ENCODE data around the gene KIF1C. TPM values are rescaled to one million over a fixed set of nuclear protein-coding genes. Genes with fewer than 3 reads are reported as not detected.
"Not testable (repeated sequence)": the region's sequence is repeated elsewhere in the genome, so short reads cannot be mapped to it uniquely, and the experiment has no call there.

Gene KIF1C
- total RNA-seq, 1 donor = 1.1 TPM

DNA sequence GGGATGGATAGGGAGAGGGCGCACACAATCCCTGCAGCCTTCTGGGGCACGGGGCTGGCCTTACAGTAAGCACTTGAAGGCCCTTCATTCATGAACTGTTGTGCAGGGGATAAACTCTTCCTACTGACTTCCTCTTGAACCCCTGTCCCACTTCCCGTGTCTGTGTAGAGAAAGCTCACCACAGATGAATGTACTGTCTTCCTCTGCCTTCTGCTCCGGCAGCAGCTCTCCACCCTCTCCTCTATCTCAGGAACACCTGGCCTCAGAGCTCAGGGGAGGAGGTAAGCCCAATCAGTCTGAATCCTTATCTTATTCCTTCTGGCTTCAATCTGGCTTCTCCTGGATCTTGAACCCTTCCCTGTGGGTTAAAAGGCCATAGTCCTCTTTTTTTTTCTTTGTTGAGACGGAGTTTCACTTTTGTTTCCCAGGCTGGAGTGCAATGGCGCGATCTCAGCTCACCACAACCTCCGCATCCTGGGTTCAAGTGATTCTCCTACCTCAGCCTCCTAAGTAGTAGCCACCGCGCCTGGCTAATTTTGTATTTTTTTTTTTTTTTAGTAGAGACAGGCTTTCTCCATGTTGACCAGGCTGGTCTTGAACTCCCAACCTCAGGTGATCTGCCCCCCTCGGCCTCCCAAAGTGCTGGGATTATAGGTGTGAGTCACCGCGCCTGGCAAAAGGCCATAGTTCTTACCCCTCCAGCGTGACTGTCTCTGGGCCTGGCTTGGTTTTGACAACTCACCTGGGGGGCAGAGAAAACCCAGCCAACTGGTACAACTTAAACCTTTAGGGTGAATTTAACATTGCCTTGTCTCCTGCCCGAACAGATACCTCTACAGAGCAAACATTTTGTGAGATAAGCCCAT, 44.6 kb downstream of the KIF1C start:
- DNase-seq (ENCODE audit: low read depth in 2 of 3, low spot score in 2 of 3) = no peak

DNA sequence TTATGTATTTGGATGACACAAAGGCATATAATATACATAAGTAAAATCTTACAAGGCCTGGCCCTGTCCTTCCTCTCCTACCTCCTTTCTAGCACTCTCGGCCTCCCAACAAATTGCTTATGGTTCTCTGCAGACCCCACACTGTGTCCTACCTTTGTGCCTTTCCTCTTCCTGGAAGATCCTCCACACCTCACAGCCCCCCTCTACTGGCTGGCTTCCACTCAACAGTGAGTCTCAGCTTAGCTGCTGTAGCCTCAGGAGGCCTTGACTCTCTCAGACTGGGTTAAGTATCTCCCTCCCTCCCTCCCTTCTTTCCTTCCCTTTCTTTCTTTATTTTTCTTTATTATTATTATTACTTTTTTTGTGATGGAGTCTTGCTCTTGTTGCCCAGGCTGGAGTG, 45.8 kb downstream of the KIF1C start:
- DNase-seq (ENCODE audit: low read depth in 2 of 3, low spot score in 2 of 3) = no peak

DNA sequence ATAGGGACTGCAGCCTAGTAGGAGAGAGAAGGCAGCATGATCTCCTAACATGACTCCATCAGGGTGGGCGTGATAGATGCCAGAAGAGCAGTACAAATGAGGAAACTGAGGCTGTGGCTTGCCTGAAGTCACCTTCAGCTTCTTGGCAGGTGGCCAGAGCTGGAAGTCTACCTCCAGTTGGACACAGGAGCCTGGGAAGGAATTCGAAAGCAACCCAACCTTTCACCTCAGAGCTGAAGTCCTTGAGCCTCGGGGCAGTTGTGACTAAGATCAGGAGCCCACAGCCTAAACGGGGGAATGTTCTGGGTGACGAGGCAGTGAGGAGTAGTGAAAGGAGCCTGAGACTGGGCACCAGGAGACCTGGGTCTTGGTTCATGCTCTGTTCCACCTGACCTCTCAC, 46.9 kb downstream of the KIF1C start:
- no peak for DNase-seq (ENCODE audit: low read depth in 2 of 3, low spot score in 2 of 3)

DNA sequence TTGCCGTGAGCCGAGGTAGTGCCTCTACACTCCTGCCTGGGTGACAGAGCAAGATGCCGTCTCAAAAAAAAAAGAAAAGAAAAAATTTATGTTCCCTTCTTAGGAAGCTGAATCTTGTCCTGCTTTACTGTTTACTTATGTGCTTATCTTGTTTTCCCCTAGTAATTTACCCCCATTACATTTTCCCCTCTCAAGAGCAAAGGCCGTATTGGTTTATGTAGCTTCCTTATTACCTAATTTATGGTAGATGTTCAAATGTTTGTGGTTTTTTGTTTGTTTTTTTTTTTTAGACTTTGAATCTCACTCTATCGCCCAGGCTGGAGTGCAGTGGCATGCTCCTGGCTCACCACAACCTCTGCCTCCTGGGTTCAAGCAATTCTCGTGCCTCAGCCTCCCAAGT, 47.7 kb downstream of the KIF1C start:
- DNase-seq (ENCODE audit: low read depth in 2 of 3, low spot score in 2 of 3) = no peak

DNA sequence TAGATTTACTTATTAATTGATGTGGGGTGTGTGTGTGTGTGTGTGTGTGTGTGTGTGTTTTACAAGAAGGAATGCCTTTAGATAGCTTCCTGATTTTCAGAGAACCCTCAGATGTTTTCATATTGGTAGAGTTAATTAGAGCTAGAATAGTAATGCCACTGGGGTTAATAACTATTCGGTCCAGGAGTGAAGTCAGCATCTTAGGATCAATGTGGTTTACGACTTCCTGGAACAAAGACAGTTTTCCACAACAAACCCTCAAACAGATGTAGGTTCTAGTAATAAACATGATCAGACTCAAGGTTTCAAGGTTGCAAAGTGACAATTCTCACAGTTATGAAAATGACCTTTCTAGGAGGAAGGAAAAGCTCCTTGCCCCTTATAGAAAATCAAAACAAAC, 49.7 kb downstream of the KIF1C start:
- no peak for DNase-seq (ENCODE audit: low read depth in 2 of 3, low spot score in 2 of 3)

DNA sequence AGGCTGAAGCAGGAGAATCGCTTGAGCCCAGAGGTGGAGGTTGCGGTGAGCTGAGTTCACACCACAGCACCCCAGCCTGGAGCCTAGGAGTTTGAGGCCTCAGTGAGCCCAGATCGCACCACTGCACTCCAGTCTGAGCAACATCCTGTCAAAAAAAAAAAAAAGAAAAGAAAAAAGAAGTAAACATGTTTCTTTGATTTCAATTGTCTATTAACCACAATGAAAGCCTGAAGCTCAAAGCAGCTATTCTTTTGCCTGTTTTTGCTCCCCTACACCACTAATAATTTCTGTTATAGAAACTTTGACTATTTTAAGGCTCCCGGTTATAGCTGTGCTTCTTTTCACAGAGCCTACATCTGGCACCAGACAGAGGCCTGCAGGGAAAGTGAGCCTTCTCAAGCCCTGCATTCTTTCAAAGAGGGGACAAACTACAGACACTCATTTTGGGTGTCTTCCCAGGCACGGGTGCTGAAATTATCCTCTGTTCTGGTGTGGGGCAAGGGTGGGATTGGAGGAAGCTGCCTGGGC, 51.6 kb downstream of the KIF1C start:
- DNase-seq (ENCODE audit: low read depth in 2 of 3, low spot score in 2 of 3) = peak in 1 of 3 donors; percentile 57

DNA sequence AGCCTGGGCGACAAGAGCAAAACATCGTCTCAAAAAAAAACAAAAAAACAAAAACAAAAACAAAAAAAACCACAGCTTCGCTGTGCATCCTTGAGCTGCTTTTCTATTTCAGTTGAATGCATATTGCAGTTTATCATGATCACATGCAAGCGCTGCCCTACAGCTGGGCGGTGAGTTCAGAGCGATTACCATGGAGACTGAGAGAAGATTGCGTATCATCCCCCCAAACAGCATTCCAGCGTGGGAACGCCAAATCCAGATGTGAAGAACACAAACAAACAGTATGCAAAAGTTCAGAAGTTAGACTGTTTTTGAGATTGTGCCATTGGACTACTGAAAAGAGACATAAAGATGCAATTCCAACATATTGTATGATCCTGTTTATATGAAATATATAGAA, 52.5 kb downstream of the KIF1C start:
- no peak for DNase-seq (ENCODE audit: low read depth in 2 of 3, low spot score in 2 of 3)

- no peak for DNase-seq (ENCODE audit: low read depth in 2 of 3, low spot score in 2 of 3)
These were observed 57.8 kb downstream of the KIF1C start for GRCh38 chr17:5055543-5055942.

DNA sequence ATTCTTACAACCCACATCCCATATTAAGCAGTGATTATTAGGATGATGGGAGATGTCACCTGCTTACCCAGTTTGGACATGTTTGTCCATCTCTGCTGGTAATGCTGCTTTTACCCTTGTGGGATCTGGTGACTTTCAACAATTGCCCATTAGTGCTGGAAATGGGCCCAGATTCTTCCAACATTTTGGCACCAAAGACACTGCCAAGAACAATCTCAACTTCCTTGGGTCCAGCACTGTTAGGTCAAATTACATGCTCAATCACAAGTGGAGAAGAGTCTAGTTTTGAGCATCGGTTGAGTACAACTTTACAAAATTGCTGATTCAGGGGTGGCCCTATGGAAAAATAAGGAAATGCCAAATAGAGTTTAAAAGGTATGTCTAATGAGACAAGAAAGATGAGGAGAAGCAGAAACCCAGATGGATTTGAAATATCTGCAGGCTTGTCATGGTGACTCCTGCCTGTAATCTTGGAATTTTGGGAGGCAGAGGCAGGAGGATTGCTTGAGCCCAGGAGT, 67.5 kb downstream of the KIF1C start:
- DNase-seq (ENCODE audit: low read depth in 2 of 3, low spot score in 2 of 3) = no peak

- DNase-seq (ENCODE audit: low read depth in 2 of 3, low spot score in 2 of 3) = no peak
These were observed 70.5 kb downstream of the KIF1C start for GRCh38 chr17:5068236-5068635.

DNA sequence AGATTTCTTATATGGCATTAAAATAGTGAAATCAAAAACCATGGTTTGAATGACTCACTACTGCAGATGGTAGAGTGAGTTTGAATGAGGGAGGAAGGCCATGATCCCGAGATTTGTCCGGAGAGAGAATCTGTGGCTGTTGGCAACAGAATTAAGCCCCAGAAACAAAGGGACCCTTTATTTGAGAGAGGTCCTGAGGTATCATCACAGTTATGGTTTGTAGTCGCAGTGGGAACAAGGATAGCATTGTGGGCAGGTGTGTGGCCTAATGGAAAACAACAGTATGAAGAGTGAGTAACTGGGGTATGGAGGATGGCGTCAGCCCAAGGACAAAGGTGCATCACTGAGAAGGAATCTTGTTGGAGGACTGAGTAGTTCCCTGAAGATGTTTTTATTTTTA, 72.0 kb downstream of the KIF1C start:
- no peak for DNase-seq (ENCODE audit: low read depth in 2 of 3, low spot score in 2 of 3)

- not testable (repeated sequence) for DNase-seq (ENCODE audit: low read depth in 2 of 3, low spot score in 2 of 3)
These were observed 77.7 kb downstream of the KIF1C start for GRCh38 chr17:5075472-5075871.

DNA sequence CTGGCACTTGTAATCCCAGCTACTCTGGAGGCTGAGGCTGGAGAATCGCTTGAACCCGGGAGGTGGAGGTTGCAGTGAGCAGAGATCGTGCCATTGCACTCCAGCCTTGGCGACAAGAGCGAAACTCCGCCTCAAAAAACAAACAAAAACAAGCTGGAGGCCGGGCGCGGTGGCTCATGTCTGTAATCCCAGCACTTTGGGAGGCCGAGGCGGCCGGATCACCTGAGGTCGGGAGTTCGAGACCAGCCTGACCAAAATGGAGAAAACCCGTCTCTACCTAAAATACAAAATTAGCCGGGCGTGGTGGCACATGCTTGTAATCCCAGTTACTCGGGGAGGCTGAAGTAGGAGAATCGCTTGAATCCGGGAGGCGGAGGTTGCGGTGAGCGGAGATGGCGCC, 79.5 kb downstream of the KIF1C start:
- not testable (repeated sequence) for DNase-seq (ENCODE audit: low read depth in 2 of 3, low spot score in 2 of 3)

DNA sequence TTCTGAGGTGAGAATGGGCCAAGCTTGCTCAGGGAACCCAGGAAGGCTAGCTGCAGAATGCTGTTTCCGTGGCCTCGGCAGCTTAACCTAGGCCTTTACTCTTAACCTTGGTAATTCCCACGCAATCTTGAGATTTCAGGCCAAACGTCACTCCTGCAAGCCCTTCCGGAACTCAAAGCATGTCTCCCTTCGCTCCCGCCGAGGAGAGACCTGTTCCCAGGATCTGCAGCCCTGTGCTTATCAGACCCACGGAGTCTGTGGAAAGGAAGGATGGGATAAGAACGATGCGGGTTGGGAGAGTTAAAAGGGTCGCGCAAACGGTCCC, 80.0 kb downstream of the KIF1C start:
- DNase-seq (ENCODE audit: low read depth in 2 of 3, low spot score in 2 of 3) = peak in 1 of 3 donors; percentile 17

Small RNAs within 50 kb of the gene (small RNA-seq; reads per million reads assigned to genes)
- not detected for gene MIR6864
- not detected for gene MIR6865

Other genes with a start within 250 kb of the KIF1C start
- not detected for gene TM4SF5, start 226.1 kb upstream of the KIF1C start, total RNA-seq
- not detected for gene VMO1, start 211.6 kb upstream of the KIF1C start, total RNA-seq
- gene GLTPD2, start 209.0 kb upstream of the KIF1C start, total RNA-seq = not detected
- 116 TPM for gene PSMB6, start 201.8 kb upstream of the KIF1C start, total RNA-seq
- 5.9 TPM for gene PLD2, start 190.8 kb upstream of the KIF1C start, total RNA-seq
- gene MINK1, start 164.6 kb upstream of the KIF1C start, total RNA-seq = 21.0 TPM
- gene C17orf107, start 98.4 kb upstream of the KIF1C start, total RNA-seq = 18.3 TPM
- 5.4 TPM for gene CHRNE, start 94.9 kb upstream of the KIF1C start, total RNA-seq
- gene GP1BA, start 65.7 kb upstream of the KIF1C start, total RNA-seq = 2.2 TPM
- gene SLC25A11, start 57.9 kb upstream of the KIF1C start, total RNA-seq = 78.6 TPM
- gene RNF167, start 57.7 kb upstream of the KIF1C start, total RNA-seq = 27.5 TPM
- gene PFN1, start 49.4 kb upstream of the KIF1C start, total RNA-seq = 429 TPM
- 2.4 TPM for gene ENO3, start 46.8 kb upstream of the KIF1C start, total RNA-seq
- 31.2 TPM for gene SPAG7, start 30.1 kb upstream of the KIF1C start, total RNA-seq
- gene CAMTA2, start 10.3 kb upstream of the KIF1C start, total RNA-seq = 6.2 TPM
- gene INCA1, start 428 bp upstream of the KIF1C start, total RNA-seq = not detected
- gene SLC52A1, start 37.5 kb downstream of the KIF1C start, total RNA-seq = not detected
- 1.3 TPM for gene ZFP3, start 80.5 kb downstream of the KIF1C start, total RNA-seq
- 4.8 TPM for gene ZNF232, start 113.9 kb downstream of the KIF1C start, total RNA-seq
- 2.2 TPM for gene USP6, start 118.1 kb downstream of the KIF1C start, total RNA-seq
- gene ZNF594, start 193.9 kb downstream of the KIF1C start, total RNA-seq = 17.5 TPM
- 0.54 TPM for gene SCIMP, start 236.9 kb downstream of the KIF1C start, total RNA-seq